ENCODE results near the gene CCDC15.
A peak's percentile ranks its signal among the peaks of the same experiment; 100 is the strongest.

Gene CCDC15

DNA sequence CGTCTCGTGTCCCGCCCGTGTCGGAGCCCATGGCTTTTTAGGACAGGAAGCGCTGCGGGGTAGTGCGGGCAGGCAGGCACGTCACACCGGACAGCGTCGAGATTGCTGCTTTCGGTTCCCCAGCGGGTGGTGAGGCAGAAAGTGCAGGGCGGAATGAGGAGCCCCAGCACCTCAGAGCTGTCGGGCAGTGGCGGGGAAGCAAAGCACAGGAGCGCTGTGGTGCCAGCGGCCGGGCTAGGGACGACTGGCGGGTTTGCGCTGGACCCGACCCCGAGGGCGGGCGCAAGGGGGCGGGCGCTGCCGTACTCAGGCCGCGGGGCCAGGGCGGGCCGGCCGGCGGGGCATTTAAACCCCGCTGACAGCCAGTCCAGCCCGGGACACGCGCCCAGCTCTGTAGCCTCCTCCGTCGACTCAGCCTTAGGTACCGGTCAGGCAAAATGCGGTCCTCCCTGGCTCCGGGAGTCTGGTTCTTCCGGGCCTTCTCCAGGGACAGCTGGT, 109.0 kb downstream of the CCDC15 start, which contains the start of gene SLC37A2:
SLC37A2 (plus strand) TSS at position 375 of the 498 bp plus-strand sequence; CDS start at position 438, 63 bp downstream.
- ATAC-seq (ENCODE audit: low read depth) (peak; percentile 88), DNase-seq (ENCODE audit: low spot score) (peak; percentile 70)
- peak; percentile 32 for TF ChIP-seq CTCF (IDR thresholded peaks at IDR 0.05; ENCODE audit: poor library complexity, severe bottlenecking)
- Histone ChIP-seq H3K9me3 (ENCODE audit: severe bottlenecking) (no peaks in the 10 kb centered on the region), H3K4me1 (ENCODE audit: insufficient read depth, poor library complexity, severe bottlenecking) (peaks cover 7% of the 10 kb centered on the region), H3K36me3 (ENCODE audit: low read depth) (no peaks in the 10 kb centered on the region), H3K27me3 (ENCODE audit: insufficient read depth, poor library complexity, severe bottlenecking) (no peaks in the 10 kb centered on the region), H3K27ac (ENCODE audit: poor library complexity, severe bottlenecking) (peak within 1 kb of the TSS; percentile 33), H3K4me3 (ENCODE audit: severe bottlenecking) (peak within 1 kb of the TSS; percentile 48)

DNA sequence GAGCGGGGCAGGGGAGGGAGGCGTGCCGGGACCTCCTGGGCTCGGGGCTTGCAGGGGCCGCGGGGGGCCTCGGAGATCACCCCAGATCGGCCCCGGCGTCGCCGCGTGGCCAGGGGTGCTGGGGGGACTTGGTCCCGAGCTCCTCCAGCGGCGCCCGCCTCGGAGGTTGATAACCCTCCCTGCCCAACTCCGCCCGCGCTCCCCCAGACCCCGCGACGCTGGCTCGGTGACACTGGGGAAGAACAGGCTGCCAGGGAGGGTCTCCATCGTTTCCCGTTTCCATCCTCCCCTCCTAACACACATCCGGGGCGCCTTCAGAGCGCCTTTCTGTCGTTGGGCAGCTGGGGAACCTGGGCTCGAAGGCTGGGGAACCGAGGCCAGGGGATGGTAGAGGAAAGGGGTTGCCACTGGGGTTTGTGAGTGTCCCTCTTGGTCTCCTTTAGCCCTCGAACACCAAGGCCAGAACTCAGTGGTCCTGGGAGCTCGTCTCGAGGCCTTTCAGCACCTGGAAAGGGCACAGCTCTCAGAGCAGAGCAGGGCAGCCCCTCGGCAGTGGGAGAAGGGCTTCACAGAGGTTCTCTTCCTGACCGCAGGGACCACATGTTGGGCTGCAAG, 109.5 kb downstream of the CCDC15 start:
- Histone ChIP-seq H3K4me1 (ENCODE audit: insufficient read depth, poor library complexity, severe bottlenecking) (peaks cover 7% of the 10 kb centered on the region), H3K36me3 (ENCODE audit: low read depth) (no peaks in the 10 kb centered on the region), H3K4me3 (ENCODE audit: severe bottlenecking) (peak overlapping the region; percentile 48), H3K27me3 (ENCODE audit: insufficient read depth, poor library complexity, severe bottlenecking) (no peaks in the 10 kb centered on the region), H3K27ac (ENCODE audit: poor library complexity, severe bottlenecking) (peak overlapping the region; percentile 33), H3K9me3 (ENCODE audit: severe bottlenecking) (no peaks in the 10 kb centered on the region)
- DNase-seq (ENCODE audit: low spot score) (peak; percentile 47), ATAC-seq (ENCODE audit: low read depth) (peak; percentile 41)
- TF ChIP-seq CTCF (IDR thresholded peaks at IDR 0.05; ENCODE audit: poor library complexity, severe bottlenecking): no peak

DNA sequence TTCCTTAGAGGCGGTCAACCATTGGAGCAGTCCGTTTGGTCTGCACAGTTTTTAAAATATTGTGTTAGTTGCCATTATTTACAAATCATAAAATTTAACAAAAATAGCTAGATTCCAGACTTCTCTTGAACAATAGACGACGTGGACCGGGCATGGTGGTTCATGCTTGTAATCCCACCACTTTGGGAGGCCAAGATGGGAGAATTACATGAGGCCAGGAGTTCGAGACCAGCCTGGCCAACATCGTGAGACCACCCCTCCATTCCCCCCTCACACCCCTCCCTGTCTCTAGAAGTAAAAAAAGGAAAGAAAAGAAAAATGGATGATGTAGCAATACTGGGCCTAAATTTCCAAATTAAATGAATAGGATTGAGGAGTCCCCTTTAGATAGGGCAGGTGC, 110.1 kb downstream of the CCDC15 start:
- Histone ChIP-seq H3K9me3 (ENCODE audit: severe bottlenecking) (no peaks in the 10 kb centered on the region), H3K4me3 (ENCODE audit: severe bottlenecking) (peak overlapping the region; percentile 48), H3K36me3 (ENCODE audit: low read depth) (no peaks in the 10 kb centered on the region), H3K27ac (ENCODE audit: poor library complexity, severe bottlenecking) (no peak overlapping the region), H3K4me1 (ENCODE audit: insufficient read depth, poor library complexity, severe bottlenecking) (peaks cover 7% of the 10 kb centered on the region), H3K27me3 (ENCODE audit: insufficient read depth, poor library complexity, severe bottlenecking) (no peaks in the 10 kb centered on the region)
- no peak for TF ChIP-seq CTCF (IDR thresholded peaks at IDR 0.05; ENCODE audit: poor library complexity, severe bottlenecking)
- DNase-seq (ENCODE audit: low spot score) (no peak), ATAC-seq (ENCODE audit: low read depth) (no peak)

- H3K9me3 ChIP-seq (ENCODE audit: severe bottlenecking): no peaks in the 10 kb centered on the region
- ATAC-seq (ENCODE audit: low read depth) (no peak), DNase-seq (ENCODE audit: low spot score) (no peak)
- no peaks in the 10 kb centered on the region for H3K36me3 ChIP-seq (ENCODE audit: low read depth)
- H3K27ac ChIP-seq (ENCODE audit: poor library complexity, severe bottlenecking): peak overlapping the region; percentile 84
- H3K27me3 ChIP-seq (ENCODE audit: insufficient read depth, poor library complexity, severe bottlenecking): no peaks in the 10 kb centered on the region
- peaks cover 29% of the 10 kb centered on the region for H3K4me1 ChIP-seq (ENCODE audit: insufficient read depth, poor library complexity, severe bottlenecking)
- H3K4me3 ChIP-seq (ENCODE audit: severe bottlenecking): no peak overlapping the region
- TF ChIP-seq CTCF (IDR thresholded peaks at IDR 0.05; ENCODE audit: poor library complexity, severe bottlenecking): no peak
Observed at GRCh38 chr11:125068368-125068767, 114.4 kb downstream of the CCDC15 start.

DNA sequence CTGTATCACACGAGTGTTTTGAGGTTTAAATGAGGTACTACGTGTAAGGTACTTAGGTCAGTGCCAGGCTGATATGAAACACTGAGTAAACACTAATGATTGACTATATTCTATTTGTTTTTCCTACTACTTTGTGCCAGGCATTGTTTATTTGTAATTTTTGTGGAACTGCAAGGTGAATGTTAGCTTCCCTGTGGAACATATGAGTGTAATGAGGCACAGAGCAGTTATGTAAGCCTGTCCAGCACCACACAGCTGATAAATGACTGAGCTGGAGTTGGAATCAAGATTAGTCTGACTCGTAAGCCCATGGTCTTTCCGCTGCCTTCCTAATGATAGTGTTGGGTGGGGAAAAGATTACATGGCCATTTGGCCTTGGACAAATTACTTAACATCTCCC, 115.0 kb downstream of the CCDC15 start:
- Histone ChIP-seq H3K36me3 (ENCODE audit: low read depth) (no peaks in the 10 kb centered on the region), H3K4me1 (ENCODE audit: insufficient read depth, poor library complexity, severe bottlenecking) (peaks cover 29% of the 10 kb centered on the region), H3K4me3 (ENCODE audit: severe bottlenecking) (no peak overlapping the region), H3K9me3 (ENCODE audit: severe bottlenecking) (no peaks in the 10 kb centered on the region), H3K27ac (ENCODE audit: poor library complexity, severe bottlenecking) (peak overlapping the region; percentile 84), H3K27me3 (ENCODE audit: insufficient read depth, poor library complexity, severe bottlenecking) (no peaks in the 10 kb centered on the region)
- no peak for TF ChIP-seq CTCF (IDR thresholded peaks at IDR 0.05; ENCODE audit: poor library complexity, severe bottlenecking)
- DNase-seq (ENCODE audit: low spot score): no peak
- no peak for ATAC-seq (ENCODE audit: low read depth)
